ENCODE data around the gene LILRB1.

- no peak for TF ChIP-seq CTCF (IDR thresholded peaks at IDR 0.05)
- no peak for TF ChIP-seq POLR2A (IDR thresholded peaks at IDR 0.05)
- TF ChIP-seq EP300 (IDR thresholded peaks at IDR 0.05) = no peak
- TF ChIP-seq POLR2AphosphoS5 (IDR thresholded peaks at IDR 0.05) = no peak
These were observed 30.0 kb downstream of the LILRB1 start for GRCh38 chr19:54660306-54660705.

Measured in gastroesophageal sphincter (tissue), 3 donors.